ENCODE results near the gene PLOD1.
"Not testable (repeated sequence)": the region's sequence is repeated elsewhere in the genome, so short reads cannot be mapped to it uniquely, and the experiment has no call there.

PLOD1 gene

GRCh38 chr1:11913291-11913690 is 21.2 kb upstream of the PLOD1 start:
- DNase-seq = no peak

- DNase-seq = no peak
Observed at GRCh38 chr1:11914024-11914423, 20.5 kb upstream of the PLOD1 start.

- DNase-seq = no peak
Observed at GRCh38 chr1:11918799-11919519, 15.6 kb upstream of the PLOD1 start.

GRCh38 chr1:11919621-11920020 is 14.9 kb upstream of the PLOD1 start:
- DNase-seq = no peak

- no peak for DNase-seq
Observed at GRCh38 chr1:11920239-11920903, 14.1 kb upstream of the PLOD1 start.

GRCh38 chr1:11921022-11921421 is 13.5 kb upstream of the PLOD1 start:
- no peak for DNase-seq

GRCh38 chr1:11923069-11923826 is 11.3 kb upstream of the PLOD1 start:
- DNase-seq = no peak

GRCh38 chr1:11923827-11924113 is 10.7 kb upstream of the PLOD1 start:
- no peak for DNase-seq

- DNase-seq = no peak
Observed at GRCh38 chr1:11924334-11925195, 10.0 kb upstream of the PLOD1 start.

- DNase-seq = not testable (repeated sequence)
Observed at GRCh38 chr1:11925196-11925937, 9.2 kb upstream of the PLOD1 start.

- no peak for DNase-seq
Observed at GRCh38 chr1:11925938-11926292, 8.6 kb upstream of the PLOD1 start.

- no peak for DNase-seq
Observed at GRCh38 chr1:11927866-11928592, 6.5 kb upstream of the PLOD1 start.

GRCh38 chr1:11929849-11930248 is 4.7 kb upstream of the PLOD1 start:
- DNase-seq = no peak

- no peak for DNase-seq
Observed at GRCh38 chr1:11930571-11931445, 3.7 kb upstream of the PLOD1 start.

- no peak for DNase-seq
Observed at GRCh38 chr1:11931845-11932244, 2.7 kb upstream of the PLOD1 start.

- no peak for DNase-seq
Observed at GRCh38 chr1:11935057-11935412, 518 bp downstream of the PLOD1 start.

GRCh38 chr1:11935733-11936132 is 1.2 kb downstream of the PLOD1 start:
- DNase-seq = not testable (repeated sequence)

- DNase-seq = no peak
Observed at GRCh38 chr1:11938722-11939526, 4.4 kb downstream of the PLOD1 start.

GRCh38 chr1:11939794-11940193 is 5.3 kb downstream of the PLOD1 start:
- DNase-seq = not testable (repeated sequence)
